HL-60 (cell line): ENCODE measurements around the gene CD7.

Source experiments
- DNase-seq, 2 experiments: peaks; one replicate each; pipeline ENCODE4 v3.0.0-alpha.2; 2010 to 2020; ENCODE audit warnings: low read depth in 1 of 2, low spot score in 1 of 2
- H3K27ac ChIP-seq: fragments of 250-450 bp; sonication (Bioruptor Pico); replicated peaks from 2 replicates; pipeline ENCODE4 v1.5.1; 2020; ENCODE audit warnings: mild to moderate bottlenecking, moderate library complexity
- H3K27me3 ChIP-seq: fragments of 250-450 bp; sonication (Bioruptor Pico); 2 replicates; pipeline ENCODE4 v1.5.1; 2021; ENCODE audit warnings: mild to moderate bottlenecking, moderate library complexity; ENCODE audit not compliant: insufficient read depth, poor library complexity, severe bottlenecking
- H3K4me3 ChIP-seq: replicated peaks from 2 replicates; pipeline ENCODE4 v1.5.1; 2011; ENCODE audit warnings: mild to moderate bottlenecking, control low read depth, low read length; ENCODE audit not compliant: insufficient read depth
- GABPA ChIP-seq: IDR thresholded peaks from 2 replicates; pipeline ENCODE4 v1.6.1; 2012; ENCODE audit warnings: low read depth
- POLR2AphosphoS5 ChIP-seq: IDR thresholded peaks from 2 replicates; pipeline ENCODE4 v1.6.1; 2012; ENCODE audit warnings: low read depth
- SPI1 ChIP-seq: IDR thresholded peaks from 2 replicates; pipeline ENCODE4 v1.6.1; 2012; ENCODE audit warnings: low read depth, mild to moderate bottlenecking, borderline replicate concordance
- TF ChIP-seq, protein P1 (sequence below): IDR thresholded peaks from one replicate; pipeline ENCODE4 v1.5.1; 2011; ENCODE audit warnings: low read length, control low read depth, inconsistent platforms; ENCODE audit not compliant: insufficient read depth
- TF ChIP-seq, protein P2 (sequence below): IDR thresholded peaks from 2 replicates; pipeline ENCODE4 v1.6.1; 2012; ENCODE audit warnings: low read depth; ENCODE audit not compliant: insufficient replicate concordance

CD7 gene

GRCh38 chr17:82285141-82285540 is 32.3 kb downstream of the CD7 start:
- Histone ChIP-seq H3K4me3 (no peak overlapping the region), H3K27me3 (no peaks in the 10 kb centered on the region), H3K27ac (no peak overlapping the region)
- DNase-seq, result no peak
- TF ChIP-seq, protein P1, sequence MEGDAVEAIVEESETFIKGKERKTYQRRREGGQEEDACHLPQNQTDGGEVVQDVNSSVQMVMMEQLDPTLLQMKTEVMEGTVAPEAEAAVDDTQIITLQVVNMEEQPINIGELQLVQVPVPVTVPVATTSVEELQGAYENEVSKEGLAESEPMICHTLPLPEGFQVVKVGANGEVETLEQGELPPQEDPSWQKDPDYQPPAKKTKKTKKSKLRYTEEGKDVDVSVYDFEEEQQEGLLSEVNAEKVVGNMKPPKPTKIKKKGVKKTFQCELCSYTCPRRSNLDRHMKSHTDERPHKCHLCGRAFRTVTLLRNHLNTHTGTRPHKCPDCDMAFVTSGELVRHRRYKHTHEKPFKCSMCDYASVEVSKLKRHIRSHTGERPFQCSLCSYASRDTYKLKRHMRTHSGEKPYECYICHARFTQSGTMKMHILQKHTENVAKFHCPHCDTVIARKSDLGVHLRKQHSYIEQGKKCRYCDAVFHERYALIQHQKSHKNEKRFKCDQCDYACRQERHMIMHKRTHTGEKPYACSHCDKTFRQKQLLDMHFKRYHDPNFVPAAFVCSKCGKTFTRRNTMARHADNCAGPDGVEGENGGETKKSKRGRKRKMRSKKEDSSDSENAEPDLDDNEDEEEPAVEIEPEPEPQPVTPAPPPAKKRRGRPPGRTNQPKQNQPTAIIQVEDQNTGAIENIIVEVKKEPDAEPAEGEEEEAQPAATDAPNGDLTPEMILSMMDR, result no peak

- TF ChIP-seq, protein P2, sequence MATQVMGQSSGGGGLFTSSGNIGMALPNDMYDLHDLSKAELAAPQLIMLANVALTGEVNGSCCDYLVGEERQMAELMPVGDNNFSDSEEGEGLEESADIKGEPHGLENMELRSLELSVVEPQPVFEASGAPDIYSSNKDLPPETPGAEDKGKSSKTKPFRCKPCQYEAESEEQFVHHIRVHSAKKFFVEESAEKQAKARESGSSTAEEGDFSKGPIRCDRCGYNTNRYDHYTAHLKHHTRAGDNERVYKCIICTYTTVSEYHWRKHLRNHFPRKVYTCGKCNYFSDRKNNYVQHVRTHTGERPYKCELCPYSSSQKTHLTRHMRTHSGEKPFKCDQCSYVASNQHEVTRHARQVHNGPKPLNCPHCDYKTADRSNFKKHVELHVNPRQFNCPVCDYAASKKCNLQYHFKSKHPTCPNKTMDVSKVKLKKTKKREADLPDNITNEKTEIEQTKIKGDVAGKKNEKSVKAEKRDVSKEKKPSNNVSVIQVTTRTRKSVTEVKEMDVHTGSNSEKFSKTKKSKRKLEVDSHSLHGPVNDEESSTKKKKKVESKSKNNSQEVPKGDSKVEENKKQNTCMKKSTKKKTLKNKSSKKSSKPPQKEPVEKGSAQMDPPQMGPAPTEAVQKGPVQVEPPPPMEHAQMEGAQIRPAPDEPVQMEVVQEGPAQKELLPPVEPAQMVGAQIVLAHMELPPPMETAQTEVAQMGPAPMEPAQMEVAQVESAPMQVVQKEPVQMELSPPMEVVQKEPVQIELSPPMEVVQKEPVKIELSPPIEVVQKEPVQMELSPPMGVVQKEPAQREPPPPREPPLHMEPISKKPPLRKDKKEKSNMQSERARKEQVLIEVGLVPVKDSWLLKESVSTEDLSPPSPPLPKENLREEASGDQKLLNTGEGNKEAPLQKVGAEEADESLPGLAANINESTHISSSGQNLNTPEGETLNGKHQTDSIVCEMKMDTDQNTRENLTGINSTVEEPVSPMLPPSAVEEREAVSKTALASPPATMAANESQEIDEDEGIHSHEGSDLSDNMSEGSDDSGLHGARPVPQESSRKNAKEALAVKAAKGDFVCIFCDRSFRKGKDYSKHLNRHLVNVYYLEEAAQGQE, result no peak
- TF ChIP-seq POLR2AphosphoS5 (0 out of 2 replicates have a peak, but pooled peaks have one; percentile 25), GABPA (no peak)
- TF ChIP-seq, protein P1, result no peak
- H3K27me3 ChIP-seq, result no peaks in the 10 kb centered on the region
- H3K27ac ChIP-seq, result no peak overlapping the region
- peak; percentile 64 to 85 for DNase-seq
- no peak overlapping the region for H3K4me3 ChIP-seq
Measured at GRCh38 chr17:82283208-82283749, 34.1 kb downstream of the CD7 start.

DNA sequence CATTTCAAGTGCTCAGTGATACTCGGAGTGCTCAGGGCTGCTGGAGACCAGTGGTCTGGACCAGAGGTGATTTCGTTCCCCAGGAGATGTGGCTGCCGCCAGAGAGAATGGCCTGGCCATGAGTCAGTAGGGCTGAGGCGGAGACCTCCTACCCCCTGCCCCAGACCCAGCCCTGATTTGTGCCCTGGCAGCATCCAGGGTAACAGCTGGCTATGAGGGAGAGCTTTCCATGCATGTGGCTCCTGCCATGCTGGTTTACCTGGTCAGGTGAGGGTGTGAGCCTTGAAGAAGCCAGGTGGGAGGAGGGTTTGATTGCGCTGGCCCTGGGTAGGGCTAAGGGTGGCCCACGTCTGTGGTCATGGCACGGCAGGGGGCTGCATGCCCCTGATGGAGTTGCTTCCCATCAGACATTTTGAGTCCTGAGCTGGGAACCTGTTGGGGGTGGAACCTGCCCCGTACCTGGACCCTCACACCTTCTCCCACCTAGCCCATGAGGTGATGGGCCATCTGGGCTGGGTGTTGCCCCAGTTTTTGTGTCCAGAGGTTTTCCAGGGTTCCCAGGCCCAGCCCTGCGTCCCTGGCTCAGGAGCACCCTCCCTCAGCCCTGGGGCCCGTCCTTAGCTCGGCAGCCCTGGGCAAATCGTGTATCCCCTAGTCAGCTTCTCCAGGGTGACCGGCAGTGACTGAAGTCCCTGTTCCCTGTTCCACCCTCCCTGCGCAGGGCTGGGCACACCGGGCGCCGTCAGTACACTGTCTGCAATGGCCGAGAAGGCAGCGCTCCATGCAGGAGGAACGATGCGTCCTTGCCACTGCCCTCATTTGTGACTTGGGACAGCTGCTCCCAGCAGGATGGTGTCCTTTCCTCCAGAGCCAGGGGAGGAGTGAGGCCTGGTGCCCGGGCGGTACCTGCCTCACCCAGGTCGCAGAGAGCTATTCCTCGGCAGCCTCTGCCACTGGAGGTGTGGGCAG is 34.9 kb downstream of the CD7 start:
- DNase-seq, result no peak

More for the DNA sequence above, 34.9 kb downstream of the CD7 start:
- H3K27ac ChIP-seq, result no peak overlapping the region
- H3K27me3 ChIP-seq, result no peaks in the 10 kb centered on the region
- no peak overlapping the region for H3K4me3 ChIP-seq
- TF ChIP-seq, protein P2, result no peak
- TF ChIP-seq, protein P1, result no peak
- TF ChIP-seq POLR2AphosphoS5 (no peak), SPI1 (no peak), GABPA (no peak)
